Measurements from ENCODE around the gene AKNAD1. TPM values are rescaled to one million over a fixed set of nuclear protein-coding genes. Genes with fewer than 3 reads are reported as not detected.
A peak's percentile ranks its signal among the peaks of the same experiment; 100 is the strongest.

Gene AKNAD1
- total RNA-seq, 4 donors from 2014 or later: 2.2 to 6.5 (median 2.7) TPM; not detected in 1

DNA sequence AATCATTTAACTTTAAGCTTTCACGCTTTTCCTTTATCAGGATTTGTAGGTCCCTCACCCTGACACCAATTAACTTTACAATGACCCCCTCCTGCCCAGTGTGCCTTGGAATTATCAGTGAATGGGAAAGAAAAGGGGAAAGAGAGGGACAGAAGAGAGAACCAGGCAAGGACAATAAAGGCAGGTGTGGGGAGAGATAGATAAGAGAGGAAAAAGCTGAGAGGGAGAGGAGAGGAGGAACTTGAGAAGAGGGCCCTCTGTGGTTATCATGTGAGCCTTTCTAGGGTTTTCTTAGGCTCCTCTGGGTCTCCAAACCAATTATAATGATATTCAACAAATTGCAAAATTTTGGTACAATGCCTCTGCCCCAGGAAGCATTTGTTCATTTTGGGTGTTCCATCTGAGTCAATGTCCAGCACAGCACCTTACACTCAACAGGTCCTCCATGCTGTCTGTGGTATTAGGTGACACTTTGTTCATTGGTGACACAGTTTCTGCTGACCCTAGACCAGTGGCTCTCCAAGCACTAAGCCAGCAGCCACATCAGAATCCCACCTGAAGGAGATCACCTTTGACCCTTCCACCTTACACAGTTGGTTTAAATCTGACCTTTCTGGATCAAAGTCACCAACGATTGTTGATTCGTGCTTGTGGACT, 14.2 kb downstream of the AKNAD1 start:
- Histone ChIP-seq H3K4me1 (peaks cover 18% of the 10 kb centered on the region), H3K9me3 (no peaks in the 10 kb centered on the region), H3K4me3 (no peak overlapping the region), H3K27me3 (no peaks in the 10 kb centered on the region), H3K27ac (no peak overlapping the region), H3K36me3 (no peaks in the 10 kb centered on the region)
- no peak for TF ChIP-seq EP300 (IDR thresholded peaks at IDR 0.05)
- no peak for TF ChIP-seq POLR2AphosphoS5 (IDR thresholded peaks at IDR 0.05)
- TF ChIP-seq, protein P1, sequence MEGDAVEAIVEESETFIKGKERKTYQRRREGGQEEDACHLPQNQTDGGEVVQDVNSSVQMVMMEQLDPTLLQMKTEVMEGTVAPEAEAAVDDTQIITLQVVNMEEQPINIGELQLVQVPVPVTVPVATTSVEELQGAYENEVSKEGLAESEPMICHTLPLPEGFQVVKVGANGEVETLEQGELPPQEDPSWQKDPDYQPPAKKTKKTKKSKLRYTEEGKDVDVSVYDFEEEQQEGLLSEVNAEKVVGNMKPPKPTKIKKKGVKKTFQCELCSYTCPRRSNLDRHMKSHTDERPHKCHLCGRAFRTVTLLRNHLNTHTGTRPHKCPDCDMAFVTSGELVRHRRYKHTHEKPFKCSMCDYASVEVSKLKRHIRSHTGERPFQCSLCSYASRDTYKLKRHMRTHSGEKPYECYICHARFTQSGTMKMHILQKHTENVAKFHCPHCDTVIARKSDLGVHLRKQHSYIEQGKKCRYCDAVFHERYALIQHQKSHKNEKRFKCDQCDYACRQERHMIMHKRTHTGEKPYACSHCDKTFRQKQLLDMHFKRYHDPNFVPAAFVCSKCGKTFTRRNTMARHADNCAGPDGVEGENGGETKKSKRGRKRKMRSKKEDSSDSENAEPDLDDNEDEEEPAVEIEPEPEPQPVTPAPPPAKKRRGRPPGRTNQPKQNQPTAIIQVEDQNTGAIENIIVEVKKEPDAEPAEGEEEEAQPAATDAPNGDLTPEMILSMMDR (IDR thresholded peaks at IDR 0.05): no peak
- TF ChIP-seq POLR2A (IDR thresholded peaks at IDR 0.05): no peak
- 85% methylated on average over 3 of the region's 3 CpGs for WGBS
- DNase-seq (ENCODE audit: low spot score in 2 of 2): no peak

DNA sequence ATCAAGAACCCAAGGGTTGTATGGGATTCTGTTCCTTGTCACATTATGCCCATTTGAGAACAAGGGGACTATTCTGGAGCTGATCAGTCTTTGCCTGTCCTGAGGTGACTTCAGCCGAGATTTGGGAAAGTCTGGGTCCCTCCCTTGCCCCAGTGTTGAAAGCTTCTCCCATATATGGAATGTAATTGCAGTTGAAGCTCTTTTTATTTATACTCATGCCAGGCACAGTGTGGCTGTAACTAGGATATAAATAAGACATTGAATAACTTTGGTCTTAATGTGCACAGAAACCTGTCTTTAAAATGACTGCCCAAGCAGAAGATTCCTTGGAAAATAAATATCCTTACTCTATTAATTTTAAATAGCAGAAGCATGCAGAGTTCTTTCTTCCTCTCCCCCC, 15.2 kb downstream of the AKNAD1 start:
- H3K9me3 ChIP-seq: no peaks in the 10 kb centered on the region
- no peak overlapping the region for H3K4me3 ChIP-seq
- no peak overlapping the region for H3K27ac ChIP-seq
- H3K36me3 ChIP-seq: no peaks in the 10 kb centered on the region
- peaks cover 18% of the 10 kb centered on the region for H3K4me1 ChIP-seq
- DNase-seq (ENCODE audit: low spot score in 2 of 2): no peak
- TF ChIP-seq EP300 (IDR thresholded peaks at IDR 0.05): no peak
- TF ChIP-seq, protein P1 (IDR thresholded peaks at IDR 0.05): no peak
- no peak for TF ChIP-seq POLR2AphosphoS5 (IDR thresholded peaks at IDR 0.05)
- TF ChIP-seq POLR2A (IDR thresholded peaks at IDR 0.05): no peak
- H3K27me3 ChIP-seq: no peaks in the 10 kb centered on the region
- 17% methylated on average over 1 of the region's 1 CpG for WGBS

DNA sequence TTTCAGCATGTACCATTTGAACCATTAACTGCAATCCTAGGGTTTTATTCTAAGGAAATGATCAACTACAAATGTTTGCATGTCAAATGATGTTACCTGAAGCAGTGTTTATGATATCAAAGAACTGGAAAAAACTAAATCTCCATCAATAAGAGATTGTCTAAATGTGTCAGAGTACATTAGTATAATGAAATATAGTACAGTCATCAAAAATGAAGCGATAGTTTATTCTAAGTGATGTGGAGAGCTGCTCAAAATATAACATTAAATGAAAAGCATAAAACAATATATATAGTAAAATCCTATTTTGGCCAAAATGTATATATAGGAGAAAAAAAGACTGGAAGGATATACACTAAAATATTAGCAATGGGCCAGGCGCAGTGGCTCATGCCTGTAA, 24.0 kb downstream of the AKNAD1 start:
- 98% methylated on average over 2 of the region's 2 CpGs for WGBS
- Histone ChIP-seq H3K36me3 (no peaks in the 10 kb centered on the region), H3K4me1 (peaks cover 38% of the 10 kb centered on the region), H3K4me3 (no peak overlapping the region), H3K9me3 (no peaks in the 10 kb centered on the region), H3K27me3 (no peaks in the 10 kb centered on the region), H3K27ac (no peak overlapping the region)
- TF ChIP-seq POLR2AphosphoS5 (IDR thresholded peaks at IDR 0.05) (no peak), EP300 (IDR thresholded peaks at IDR 0.05) (no peak), POLR2A (IDR thresholded peaks at IDR 0.05) (no peak)
- TF ChIP-seq, protein P1 (IDR thresholded peaks at IDR 0.05): no peak
- DNase-seq (ENCODE audit: low spot score in 2 of 2): no peak

DNA sequence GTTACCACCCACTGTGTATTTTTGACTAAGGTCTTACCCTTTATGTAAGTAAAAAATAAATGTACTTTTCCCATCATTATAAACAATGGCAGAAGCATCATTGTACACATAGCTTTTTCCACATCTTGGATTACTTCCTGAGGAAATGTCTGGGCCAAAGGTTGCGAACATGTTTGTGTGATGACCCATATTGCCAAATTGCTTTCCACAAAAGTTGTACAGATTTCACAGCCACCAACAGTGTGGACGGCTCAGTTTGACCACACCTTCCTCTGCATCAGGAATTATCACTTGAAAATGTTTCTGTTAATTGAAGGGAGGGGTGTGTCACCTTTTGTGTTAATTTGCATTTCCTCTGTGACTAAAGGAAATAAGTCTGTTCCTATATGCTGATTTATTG, 25.7 kb downstream of the AKNAD1 start:
- H3K27ac ChIP-seq: peak overlapping the region; percentile 89
- no peaks in the 10 kb centered on the region for H3K36me3 ChIP-seq
- 19% methylated on average over 2 of the region's 2 CpGs for WGBS
- no peaks in the 10 kb centered on the region for H3K27me3 ChIP-seq
- H3K9me3 ChIP-seq: no peaks in the 10 kb centered on the region
- no peak for DNase-seq (ENCODE audit: low spot score in 2 of 2)
- H3K4me1 ChIP-seq: peaks cover 48% of the 10 kb centered on the region
- H3K4me3 ChIP-seq: peak overlapping the region; percentile 30
- TF ChIP-seq POLR2AphosphoS5 (IDR thresholded peaks at IDR 0.05): peak in 1 of 3 donors; percentile 41
- TF ChIP-seq POLR2A (IDR thresholded peaks at IDR 0.05): no peak
- TF ChIP-seq, protein P1 (IDR thresholded peaks at IDR 0.05): no peak
- no peak for TF ChIP-seq EP300 (IDR thresholded peaks at IDR 0.05)

DNA sequence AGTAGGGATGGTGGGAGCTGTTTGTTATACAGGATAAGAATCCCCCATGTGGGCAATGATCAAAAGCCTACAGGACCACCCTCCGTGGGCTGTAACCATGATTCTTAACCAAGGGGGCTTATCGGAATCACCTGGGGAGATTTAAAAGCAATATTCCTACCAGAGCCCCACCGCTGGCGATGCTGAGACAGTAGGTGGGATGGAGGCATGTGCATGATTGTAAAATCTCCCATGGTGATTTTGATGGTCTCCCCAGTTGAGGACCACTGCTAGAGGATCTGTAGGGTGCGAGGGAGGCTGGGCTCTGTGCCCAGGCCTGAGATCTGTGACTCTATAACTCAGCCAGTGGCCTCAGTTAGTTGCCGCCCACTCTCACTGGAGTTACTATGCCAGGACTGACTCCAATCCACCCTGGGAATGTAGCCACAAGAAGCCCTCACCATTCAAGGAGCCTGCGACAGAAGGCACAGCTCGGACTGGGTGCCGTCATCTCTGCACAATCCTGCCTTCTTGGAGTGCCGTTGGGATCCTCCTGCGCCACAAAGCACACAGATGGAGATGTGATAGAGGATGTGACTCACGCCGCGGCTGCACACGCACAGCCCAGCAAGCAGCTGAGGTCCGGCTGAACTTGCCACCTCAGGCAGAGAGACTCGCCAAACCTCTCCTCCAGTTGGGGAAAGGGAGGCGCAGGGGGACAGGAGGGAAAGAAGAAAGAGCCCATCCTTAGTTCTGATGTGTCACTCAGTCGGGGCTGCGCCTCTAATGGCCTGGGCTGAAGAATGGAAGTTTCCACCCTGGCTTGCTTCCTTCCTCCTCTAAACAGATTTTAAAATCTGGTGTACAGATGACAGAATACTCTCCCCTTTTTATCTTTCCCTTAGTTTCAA, 26.5 kb downstream of the AKNAD1 start:
- Histone ChIP-seq H3K4me1 (peaks cover 48% of the 10 kb centered on the region), H3K4me3 (peak overlapping the region; percentile 30), H3K27ac (peak overlapping the region; percentile 89), H3K27me3 (no peaks in the 10 kb centered on the region), H3K36me3 (no peaks in the 10 kb centered on the region), H3K9me3 (no peaks in the 10 kb centered on the region)
- WGBS: 32% methylated on average over 18 of the region's 20 CpGs
- TF ChIP-seq POLR2AphosphoS5 (IDR thresholded peaks at IDR 0.05) (peak in 2 of 3 donors; percentile 24 to 34), EP300 (IDR thresholded peaks at IDR 0.05) (no peak), POLR2A (IDR thresholded peaks at IDR 0.05) (peak in 1 of 2 donors; percentile 11)
- TF ChIP-seq, protein P1 (IDR thresholded peaks at IDR 0.05): no peak
- DNase-seq (ENCODE audit: low spot score in 2 of 2): peak; percentile 87 to 92

Data from suprapubic skin (tissue), 4 donors.